GM23248 (cell line): Measurements from ENCODE around the gene TOR2A.

Experiments
- EZH2 ChIP-seq: fragments of 200-600 bp; sonication (generic); IDR thresholded peaks from 2 replicates; pipeline ENCODE4 v1.6.1; 2018; ENCODE audit warnings: antibody characterized with exemption, mild to moderate bottlenecking; ENCODE audit not compliant: insufficient read depth, poor library complexity, severe bottlenecking
- EZH2phosphoT487 ChIP-seq: fragments of 200-600 bp; sonication (generic); IDR thresholded peaks from 2 replicates; pipeline ENCODE4 v1.6.1; 2018; ENCODE audit warnings: antibody characterized with exemption, moderate library complexity, mild to moderate bottlenecking, low read depth; ENCODE audit not compliant: insufficient read depth

DNA sequence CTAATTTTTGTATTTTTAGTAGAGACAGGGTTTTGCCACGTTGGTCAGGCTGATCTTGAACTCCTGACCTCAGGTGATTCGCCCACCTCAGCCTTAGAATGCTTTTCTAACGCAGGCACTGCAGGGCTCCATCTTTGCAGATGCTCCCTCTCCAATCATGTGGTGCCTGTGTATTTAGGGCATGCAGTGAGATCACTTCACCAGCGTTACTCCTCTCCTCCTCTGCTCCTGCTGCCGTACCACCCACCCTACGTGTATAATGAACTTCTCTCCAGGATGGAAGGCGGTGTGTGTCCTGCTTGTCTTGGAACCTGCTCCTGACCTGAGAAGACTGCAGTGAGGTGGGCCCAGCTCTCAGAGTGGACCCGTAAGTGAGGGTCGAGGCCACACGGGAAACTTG lies 42.0 kb downstream of the TOR2A start:
- TF ChIP-seq EZH2phosphoT487 = no peak
- no peak for TF ChIP-seq EZH2
